H1 (cell line): ENCODE data around the gene KCNN1. TPM values are rescaled to one million over a fixed set of nuclear protein-coding genes. Genes with fewer than 3 reads are reported as not detected.

Experiments
- CTCF ChIA-PET: fragments of 300-600 bp; sonication (Branson Sonifier 250); formaldehyde crosslinking; loops from one replicate; lab custom pipeline; 2021; ENCODE audit not compliant: partially characterized antibody; lab: Charles Lee
- POLR2A ChIA-PET: fragments of 300-600 bp; sonication (Branson Sonifier 250); formaldehyde crosslinking; loops from one replicate; lab custom pipeline; 2021; ENCODE audit warnings: inconsistent platforms; ENCODE audit not compliant: partially characterized antibody; lab: Charles Lee
- DNase-seq, 2 experiments: peaks; one replicate each; pipeline versions ENCODE4 v3.0.0 to v3.0.0-alpha.2; 2010 to 2022; ENCODE audit warnings: low spot score in 2 of 2, low read depth in 1 of 2, mixed read lengths in 1 of 2
- FAIRE-seq: peaks from 2 replicates; lab custom pipeline; 2011; peaks lifted over from hg19 to GRCh38; lab: Jason Lieb, UNC
- H2AFZ ChIP-seq: 2 replicates; pipeline ENCODE4 v1.8.1; 2012; ENCODE audit warnings: low read length, inconsistent platforms
- H2AK5ac ChIP-seq: 2 replicates; pipeline ENCODE4 v1.6.1; 2013; ENCODE audit warnings: low read depth, low read length
- H2BK120ac ChIP-seq: replicated peaks from 2 replicates; pipeline ENCODE3; 2013; ENCODE audit warnings: low read depth, low read length, inconsistent platforms
- H2BK12ac ChIP-seq: 2 replicates; pipeline ENCODE4 v1.6.1; 2013; ENCODE audit warnings: low read depth, low read length
- H2BK15ac ChIP-seq: 2 replicates; pipeline ENCODE4 v1.6.1; 2013; ENCODE audit warnings: low read length
- H2BK20ac ChIP-seq: 2 replicates; pipeline ENCODE4 v1.6.1; 2013; ENCODE audit warnings: low read length
- H2BK5ac ChIP-seq: 2 replicates; pipeline ENCODE4 v1.6.1; 2013; ENCODE audit warnings: low read depth, low read length
- H3K14ac ChIP-seq: 2 replicates; pipeline ENCODE4 v1.6.1; 2013; ENCODE audit warnings: inconsistent platforms; ENCODE audit not compliant: insufficient read length
- H3K18ac ChIP-seq: 2 replicates; pipeline ENCODE4 v1.6.1; 2013; ENCODE audit warnings: low read length; ENCODE audit errors: extremely low read depth
- H3K23ac ChIP-seq: 2 replicates; pipeline ENCODE4 v1.6.1; 2013; ENCODE audit warnings: inconsistent platforms; ENCODE audit not compliant: insufficient read length
- H3K23me2 ChIP-seq: 2 replicates; pipeline ENCODE4 v1.6.1; 2013; ENCODE audit warnings: low read depth, low read length
- H3K27ac ChIP-seq: 2 replicates; pipeline ENCODE4 v1.6.1; 2011; ENCODE audit warnings: low read depth, low read length, inconsistent platforms
- H3K27me3 ChIP-seq, 4 experiments: replicated peaks in 1 of 4; 1 replicate in 1 of 4; 2 replicates in 3 of 4; pipeline versions ENCODE4 v1.6.1 to v1.8.1; 2011 to 2013; ENCODE audit warnings: low read length in 3 of 4, mild to moderate bottlenecking in 3 of 4, inconsistent platforms in 2 of 4, mixed read lengths in 2 of 4, moderate library complexity in 1 of 4; ENCODE audit not compliant: control insufficient read depth in 3 of 4, insufficient read depth in 3 of 4; ENCODE audit errors: extremely low read depth in 1 of 4
- H3K36me3 ChIP-seq, 4 experiments: 2 replicates each; pipeline versions ENCODE4 v1.6.1 to v1.8.1; 2011 to 2013; ENCODE audit warnings: mild to moderate bottlenecking in 4 of 4, low read length in 3 of 4, moderate library complexity in 2 of 4, control low read depth in 1 of 4, inconsistent platforms in 1 of 4; ENCODE audit not compliant: insufficient read depth in 4 of 4, control insufficient read depth in 2 of 4
- H3K4ac ChIP-seq: replicated peaks from 2 replicates; pipeline ENCODE3; 2013; ENCODE audit warnings: low read length, low read depth, mixed read lengths, inconsistent platforms; ENCODE audit not compliant: insufficient read length
- H3K4me1 ChIP-seq, 4 experiments: replicated peaks in 1 of 4; 1 replicate in 1 of 4; 2 replicates in 3 of 4; pipeline versions ENCODE4 v1.6.1 to v1.8.1; 2011 to 2013; ENCODE audit warnings: low read length in 3 of 4, inconsistent platforms in 2 of 4, mixed read lengths in 1 of 4; ENCODE audit not compliant: insufficient read depth in 4 of 4, control insufficient read depth in 3 of 4
- H3K4me2 ChIP-seq, 2 experiments: 2 replicates each; pipeline versions ENCODE4 v1.6.1 to v1.8.1; 2011 to 2013; ENCODE audit warnings: low read depth in 2 of 2, low read length in 2 of 2, control low read depth in 1 of 2, inconsistent platforms in 1 of 2, mild to moderate bottlenecking in 1 of 2; ENCODE audit not compliant: insufficient read depth in 1 of 2
- H3K4me3 ChIP-seq, 4 experiments: fragments of 200-600, 300-600 bp in 1 of 4; sonication (generic), shearing (Covaris generic), sonication (Bioruptor Twin) in 1 of 4; 2 replicates each; pipeline versions ENCODE4 v1.5.1 to v1.8.1; 2011 to 2016; ENCODE audit warnings: low read length in 4 of 4, low read depth in 3 of 4, control low read depth in 2 of 4, inconsistent platforms in 2 of 4, mild to moderate bottlenecking in 2 of 4, mixed read lengths in 1 of 4, moderate library complexity in 1 of 4; ENCODE audit not compliant: insufficient read depth in 2 of 4; ENCODE audit errors: extremely low read depth in 1 of 4
- H3K56ac ChIP-seq: replicated peaks from 2 replicates; pipeline ENCODE3; 2013; ENCODE audit warnings: low read depth, mild to moderate bottlenecking, mixed read lengths, low read length, inconsistent platforms; ENCODE audit not compliant: insufficient read length
- H3K79me1 ChIP-seq: 2 replicates; pipeline ENCODE4 v1.6.1; 2013; ENCODE audit warnings: low read depth, low read length, control low read depth
- H3K79me2 ChIP-seq, 2 experiments: 2 replicates each; pipeline versions ENCODE4 v1.6.1 to v1.8.1; 2012 to 2013; ENCODE audit warnings: low read length in 2 of 2, mild to moderate bottlenecking in 2 of 2, inconsistent platforms in 1 of 2; ENCODE audit not compliant: insufficient read depth in 2 of 2, control insufficient read depth in 1 of 2
- H3K9ac ChIP-seq, 4 experiments: replicated peaks in 1 of 4; 1 replicate in 1 of 4; 2 replicates in 3 of 4; pipeline versions ENCODE4 v1.6.1 to v1.8.1; 2011 to 2013; ENCODE audit warnings: low read depth in 3 of 4, low read length in 3 of 4, control low read depth in 2 of 4, mild to moderate bottlenecking in 2 of 4, moderate library complexity in 2 of 4, inconsistent platforms in 1 of 4; ENCODE audit errors: extremely low read depth in 1 of 4
- H3K9me3 ChIP-seq, 2 experiments: 2 replicates each; pipeline versions ENCODE4 v1.6.1 to v1.8.1; 2012 to 2013; ENCODE audit warnings: mild to moderate bottlenecking in 2 of 2, moderate library complexity in 2 of 2, control low read depth in 1 of 2, inconsistent platforms in 1 of 2, low read depth in 1 of 2, low read length in 1 of 2, mixed read lengths in 1 of 2; ENCODE audit not compliant: insufficient read depth in 2 of 2
- H4K20me1 ChIP-seq, 2 experiments: replicated peaks in 1 of 2; 2 replicates each; pipeline versions ENCODE3 to v1.8.1; 2011 to 2013; ENCODE audit warnings: inconsistent platforms in 2 of 2, low read length in 2 of 2, mild to moderate bottlenecking in 1 of 2; ENCODE audit not compliant: insufficient read depth in 2 of 2, control insufficient read depth in 1 of 2
- H4K5ac ChIP-seq: 2 replicates; pipeline ENCODE4 v1.6.1; 2013; ENCODE audit warnings: low read length, low read depth, mixed read lengths, inconsistent platforms; ENCODE audit not compliant: insufficient read length
- H4K8ac ChIP-seq: 2 replicates; pipeline ENCODE4 v1.8.0; 2013; ENCODE audit warnings: mild to moderate bottlenecking, moderate library complexity, low read length, inconsistent platforms; ENCODE audit not compliant: insufficient read depth; ENCODE audit errors: extremely low read depth
- H4K91ac ChIP-seq: replicated peaks from 2 replicates; pipeline ENCODE3; 2013; ENCODE audit warnings: low read length, mixed read lengths, inconsistent platforms; ENCODE audit not compliant: insufficient read length
- EP300 ChIP-seq, 2 experiments: IDR thresholded peaks; 1 replicate in 1 of 2; 2 replicates in 1 of 2; pipeline ENCODE4 v1.6.1; 2011 to 2012; ENCODE audit warnings: low read depth in 2 of 2, low read length in 2 of 2, mild to moderate bottlenecking in 2 of 2, borderline replicate concordance in 1 of 2, inconsistent platforms in 1 of 2, moderate library complexity in 1 of 2
- FOSL1 ChIP-seq: IDR thresholded peaks from 2 replicates; pipeline ENCODE4 v1.6.1; 2011; ENCODE audit warnings: mild to moderate bottlenecking, low read depth, low read length, moderate library complexity; ENCODE audit not compliant: insufficient read depth
- GABPA ChIP-seq: IDR thresholded peaks from 2 replicates; pipeline ENCODE4 v1.6.1; 2011; ENCODE audit warnings: mild to moderate bottlenecking, low read length, moderate library complexity, borderline replicate concordance; ENCODE audit not compliant: insufficient read depth
- HDAC6 ChIP-seq: IDR thresholded peaks from one replicate; pipeline ENCODE4 v1.7.1; 2012; ENCODE audit warnings: low read depth, mild to moderate bottlenecking, inconsistent platforms, low read length, moderate library complexity
- KDM1A ChIP-seq: fragments of 200-600, 300-600 bp; sonication (generic); IDR thresholded peaks from 2 replicates; pipeline ENCODE4 v1.7.1; 2016; ENCODE audit warnings: mild to moderate bottlenecking, low read length, borderline replicate concordance
- NANOG ChIP-seq: IDR thresholded peaks from 2 replicates; pipeline ENCODE4 v1.6.1; 2011; ENCODE audit warnings: low read length, low read depth, mild to moderate bottlenecking, inconsistent platforms; ENCODE audit not compliant: insufficient read depth, poor library complexity, severe bottlenecking
- POLR2AphosphoS5 ChIP-seq: IDR thresholded peaks from 2 replicates; pipeline ENCODE4 v1.6.1; 2011; ENCODE audit warnings: low read depth, low read length
- RAD21 ChIP-seq, 2 experiments: IDR thresholded peaks in 1 of 2; conservative IDR thresholded peaks in 1 of 2; 2 replicates each; pipeline ENCODE4 v1.6.1; 2011; ENCODE audit warnings: low read depth in 2 of 2, low read length in 2 of 2, improper control_type of control experiment in 1 of 2, inconsistent platforms in 1 of 2, mild to moderate bottlenecking in 1 of 2, moderate library complexity in 1 of 2
- RBBP5 ChIP-seq: IDR thresholded peaks from 2 replicates; pipeline ENCODE4 v1.7.1; 2012; ENCODE audit warnings: low read depth, mild to moderate bottlenecking, inconsistent platforms, low read length, moderate library complexity, borderline replicate concordance
- SIRT6 ChIP-seq: IDR thresholded peaks from one replicate; pipeline ENCODE4 v1.7.1; 2012; ENCODE audit warnings: low read length, inconsistent platforms
- TEAD4 ChIP-seq: IDR thresholded peaks from 2 replicates; pipeline ENCODE4 v1.6.1; 2012; ENCODE audit warnings: low read depth, low read length, inconsistent platforms, mixed read lengths
- YY1 ChIP-seq: IDR thresholded peaks from 2 replicates; pipeline ENCODE4 v1.6.1; 2011; ENCODE audit warnings: low read depth, mild to moderate bottlenecking, low read length
- WGBS, 2 experiments: shearing (Covaris generic) in 1 of 2; methylation state at CpG; one replicate each; pipeline versions ENCODE4 v1.1.6 to v1.1.7; 2013 to 2015; ENCODE audit warnings: low lambda C conversion rate in 2 of 2, mixed read lengths in 2 of 2, inconsistent platforms in 1 of 2, low coverage in 1 of 2, missing lambda C conversion rate in 1 of 2; ENCODE audit not compliant: insufficient replicate concordance in 2 of 2, insufficient coverage in 1 of 2, insufficient read length in 1 of 2; ENCODE audit errors: extremely low coverage in 1 of 2, missing lambda C conversion rate in 1 of 2; 5-methylcytosine and 5-hydroxymethylcytosine counted together
- polyA plus RNA-seq, 7 experiments: library from polyadenylated mRNA; depleted of rRNA in 3 of 7; stranded (reverse) in 5 of 7; unstranded in 2 of 7; fragments of >200 nt in 5 of 7; fragments of 200-250 nt in 2 of 7; gene quantifications; 1 replicate in 5 of 7; 2 replicates in 1 of 7; 4 replicates in 1 of 7; pipeline versions ENCODE4 v1.2.1 to v1.2.3, GENCODE V29; 2011 to 2013; ENCODE audit warnings: missing spikeins in 2 of 7, mixed read lengths in 2 of 7
- total RNA-seq: library from RNA; stranded (reverse); fragmentation: NEBNext Ultra II Directional; extraction: Animal tissue kit (Norgen Biotek cat#: 25700); gene quantifications from 2 replicates; pipeline ENCODE4 v1.2.1, GENCODE V29; 2021

KCNN1 gene
- total and polyA plus RNA-seq, 2 of the 8 experiments (the other 6 are each of a cell fraction or from before 2014, with no cell fraction given), result 11.0 to 12.5 TPM

- no peak for FAIRE-seq
- Histone ChIP-seq H2BK120ac (no peak overlapping the region), H3K4me1 (peaks cover 4 to 18% (median 11%) of the 10 kb centered on the region in 4 experiments), H4K91ac (no peak overlapping the region), H2AK5ac (no peak overlapping the region), H2AFZ (no peak overlapping the region), H3K14ac (no peak overlapping the region), H3K23me2 (peaks cover 3% of the 10 kb centered on the region), H3K79me2 (no peaks in the 10 kb centered on the region), H3K9ac (no peak overlapping the region), H3K4me3 (no peak overlapping the region), H4K20me1 (no peaks in the 10 kb centered on the region), H3K36me3 (no peaks in the 10 kb centered on the region), H4K8ac (no peak overlapping the region), H3K27me3 (peaks cover 0 to 9% (median 3%) of the 10 kb centered on the region in 4 experiments; a peak in 3 of 7 replicates), H3K56ac (no peak overlapping the region), H2BK15ac (no peak overlapping the region), H2BK20ac (no peak overlapping the region), H3K4ac (no peak overlapping the region), H3K9me3 (no peaks in the 10 kb centered on the region), H3K79me1 (no peaks in the 10 kb centered on the region), H2BK5ac (no peak overlapping the region), H3K4me2 (no peak overlapping the region), H3K27ac (no peak overlapping the region), H2BK12ac (no peak overlapping the region), H3K18ac (no peak overlapping the region), H4K5ac (no peak overlapping the region), H3K23ac (no peak overlapping the region)
- 85% methylated on average over 13 of the region's 13 CpGs; no CpG with 5 or more reads in 1 of the 2 experiments for WGBS, 2 experiments
- CTCF ChIA-PET, result interaction anchor here (1.0 to 3.9 kb wide), 6 partner anchors 18 to 286 kb away, joined by 3 to 21 read pairs (median 7); no protein-coding TSS in a partner anchor
- DNase-seq, result no peak
- POLR2A ChIA-PET, result interaction anchor here (0.6 kb wide), 1 partner anchor 12 kb away, joined by 3 read pairs; no protein-coding TSS in a partner anchor
- TF ChIP-seq EP300 (IDR thresholded peaks at IDR 0.05; ENCODE audit: borderline replicate concordance in 1 of 2, low read depth in 2 of 2, low read length in 2 of 2) (no peak), TEAD4 (no peak), RBBP5 (no peak), YY1 (no peak), POLR2AphosphoS5 (no peak), KDM1A (no peak), GABPA (no peak), SIRT6 (no peak), FOSL1 (no peak), HDAC6 (no peak), RAD21 (IDR thresholded peaks at IDR 0.05 in 1 of 2, conservative IDR thresholded peaks at IDR 0.05 in 1 of 2; ENCODE audit: low read depth in 2 of 2, low read length in 2 of 2) (no peak), NANOG (no peak)
These were observed 2.8 kb upstream of the KCNN1 start for GRCh38 chr19:17963936-17964691.
